ENCODE data around the gene EPN2.

DNA sequence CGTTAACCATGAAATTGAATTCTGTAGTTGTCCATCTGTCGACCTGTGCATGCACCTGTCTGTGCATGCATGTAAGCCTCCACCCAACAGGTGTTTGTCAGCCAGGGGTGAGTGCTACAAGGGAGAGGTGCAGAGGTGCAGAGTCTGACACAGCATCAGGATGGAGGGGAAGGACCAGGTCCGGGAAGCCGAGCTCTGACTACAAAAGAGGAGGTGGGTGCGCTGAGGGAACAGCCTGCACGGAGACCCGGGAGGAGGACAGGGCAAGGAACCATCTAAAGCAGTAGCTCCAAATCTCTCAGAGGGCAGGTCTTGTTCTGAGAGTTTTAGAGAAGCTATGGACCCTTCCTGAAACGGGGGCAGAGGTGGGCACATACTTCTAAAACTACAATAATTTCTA is 71.2 kb downstream of the EPN2 start:
- TF ChIP-seq, protein P1, sequence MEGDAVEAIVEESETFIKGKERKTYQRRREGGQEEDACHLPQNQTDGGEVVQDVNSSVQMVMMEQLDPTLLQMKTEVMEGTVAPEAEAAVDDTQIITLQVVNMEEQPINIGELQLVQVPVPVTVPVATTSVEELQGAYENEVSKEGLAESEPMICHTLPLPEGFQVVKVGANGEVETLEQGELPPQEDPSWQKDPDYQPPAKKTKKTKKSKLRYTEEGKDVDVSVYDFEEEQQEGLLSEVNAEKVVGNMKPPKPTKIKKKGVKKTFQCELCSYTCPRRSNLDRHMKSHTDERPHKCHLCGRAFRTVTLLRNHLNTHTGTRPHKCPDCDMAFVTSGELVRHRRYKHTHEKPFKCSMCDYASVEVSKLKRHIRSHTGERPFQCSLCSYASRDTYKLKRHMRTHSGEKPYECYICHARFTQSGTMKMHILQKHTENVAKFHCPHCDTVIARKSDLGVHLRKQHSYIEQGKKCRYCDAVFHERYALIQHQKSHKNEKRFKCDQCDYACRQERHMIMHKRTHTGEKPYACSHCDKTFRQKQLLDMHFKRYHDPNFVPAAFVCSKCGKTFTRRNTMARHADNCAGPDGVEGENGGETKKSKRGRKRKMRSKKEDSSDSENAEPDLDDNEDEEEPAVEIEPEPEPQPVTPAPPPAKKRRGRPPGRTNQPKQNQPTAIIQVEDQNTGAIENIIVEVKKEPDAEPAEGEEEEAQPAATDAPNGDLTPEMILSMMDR (IDR thresholded peaks at IDR 0.05 in 4 of 5, conservative IDR thresholded peaks at IDR 0.05 in 1 of 5): no peak
- TF ChIP-seq POLR2A (IDR thresholded peaks at IDR 0.05): no peak
